Measurements from ENCODE around the gene A2M.

DNA sequence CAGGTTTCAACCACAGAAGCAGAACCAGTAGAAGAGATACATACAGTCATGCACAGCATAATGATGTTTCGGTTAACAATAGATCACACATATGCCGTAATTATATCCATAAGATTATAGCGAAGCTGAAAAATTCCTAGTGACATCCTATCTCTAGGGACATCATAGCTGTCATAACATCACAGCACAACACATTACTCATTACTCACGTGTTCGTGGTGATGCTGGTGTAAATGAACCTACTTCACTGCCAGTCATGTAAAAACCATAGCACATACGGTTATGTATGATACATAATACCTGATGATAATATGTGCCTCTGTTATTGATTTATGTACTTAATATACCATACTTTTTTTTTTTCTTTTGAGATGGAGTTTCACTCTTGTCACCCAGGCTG, 81.6 kb downstream of the A2M start:
- TF ChIP-seq MTA3 (CRISPR knock-in tag; IDR thresholded peaks at IDR 0.05): no peak
- TF ChIP-seq, protein P1, sequence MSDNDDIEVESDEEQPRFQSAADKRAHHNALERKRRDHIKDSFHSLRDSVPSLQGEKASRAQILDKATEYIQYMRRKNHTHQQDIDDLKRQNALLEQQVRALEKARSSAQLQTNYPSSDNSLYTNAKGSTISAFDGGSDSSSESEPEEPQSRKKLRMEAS (IDR thresholded peaks at IDR 0.05): no peak
- TF ChIP-seq CHD4 (IDR thresholded peaks at IDR 0.05; ENCODE audit: borderline replicate concordance, low read length): no peak
- no peak for TF ChIP-seq RAD21 (CRISPR knock-in tag; IDR thresholded peaks at IDR 0.05)

All from HepG2 (cell line).